HG03060 (cell line): ENCODE data around the gene SYNGR4.

ENCODE experiments used
- ATAC-seq: cut with Tn5 transposase; IDR thresholded peaks from one replicate; pipeline ENCODE4 v1.9.1; 2021; ENCODE audit warnings: low read depth, moderate number of reproducible peaks; ENCODE audit not compliant: unreplicated experiment

SYNGR4 gene

DNA sequence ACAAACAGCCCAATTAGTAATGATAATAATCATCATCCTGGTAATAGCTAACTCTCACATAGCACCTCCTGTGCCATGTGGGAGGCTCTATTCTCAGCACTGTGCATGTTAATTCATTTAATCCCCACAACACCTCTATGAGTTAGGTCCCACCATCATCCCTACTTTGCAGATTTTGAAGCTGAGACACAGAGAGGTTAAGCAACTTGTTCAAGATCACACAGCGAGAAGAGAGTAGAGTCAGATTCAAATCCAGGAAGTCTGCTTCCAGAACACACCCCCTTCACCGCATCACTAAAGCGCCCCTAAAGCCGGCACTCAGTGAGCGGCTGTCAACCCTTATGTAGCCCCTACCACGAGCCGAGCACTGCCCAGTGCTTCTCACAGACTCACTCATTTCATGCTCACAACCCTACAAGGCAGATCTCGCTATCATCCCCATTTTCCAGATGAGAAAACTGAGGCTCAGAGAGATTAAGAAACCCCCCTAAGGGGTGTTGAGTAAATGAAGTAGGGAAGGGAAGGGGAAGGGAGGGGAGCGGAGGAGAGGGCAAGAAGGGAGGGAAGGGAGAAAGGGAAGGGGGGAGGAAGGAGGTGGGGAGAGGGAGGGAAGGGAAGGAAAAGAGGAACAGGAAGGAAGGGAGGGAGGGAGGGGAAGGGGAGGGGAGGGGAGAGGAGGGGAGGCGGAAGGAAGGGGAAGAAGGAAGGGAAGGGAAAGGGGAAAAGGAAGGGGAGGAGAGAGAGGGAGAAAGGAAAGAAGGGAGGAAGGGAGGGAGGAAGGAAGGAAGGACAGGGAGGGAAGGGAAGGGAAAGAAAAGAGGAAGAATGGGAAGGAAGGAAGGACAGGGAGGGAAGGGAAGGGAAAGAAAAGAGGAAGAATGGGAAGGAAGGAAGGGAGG is 22.4 kb upstream of the SYNGR4 start:
- ATAC-seq = no peak

GRCh38 chr19:48342414-48342738 is 21.8 kb upstream of the SYNGR4 start:
- no peak for ATAC-seq

- ATAC-seq = no peak
These were observed 21.2 kb upstream of the SYNGR4 start for GRCh38 chr19:48342841-48343540.

DNA sequence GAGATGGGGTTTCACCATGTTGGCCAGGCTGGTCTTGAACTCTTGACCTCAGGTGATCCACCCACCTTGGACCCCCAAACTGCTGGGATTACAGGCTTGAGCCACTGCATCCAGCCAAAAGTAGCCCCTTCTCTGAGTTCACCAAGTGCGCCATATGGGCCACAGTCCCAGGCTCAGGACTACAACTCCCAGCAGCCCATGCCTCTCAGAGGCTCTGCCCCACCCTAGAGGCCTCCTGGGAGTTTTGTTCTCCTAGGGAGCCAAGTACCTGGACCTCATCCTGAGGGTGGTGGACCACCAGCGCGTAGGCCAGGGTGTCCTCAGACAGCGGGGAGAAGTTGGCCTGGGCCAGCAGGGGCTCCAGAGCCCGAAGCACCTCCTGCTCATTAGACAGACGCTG is 19.3 kb upstream of the SYNGR4 start:
- ATAC-seq = no peak

GRCh38 chr19:48346191-48346590 is 18.0 kb upstream of the SYNGR4 start:
- no peak for ATAC-seq

DNA sequence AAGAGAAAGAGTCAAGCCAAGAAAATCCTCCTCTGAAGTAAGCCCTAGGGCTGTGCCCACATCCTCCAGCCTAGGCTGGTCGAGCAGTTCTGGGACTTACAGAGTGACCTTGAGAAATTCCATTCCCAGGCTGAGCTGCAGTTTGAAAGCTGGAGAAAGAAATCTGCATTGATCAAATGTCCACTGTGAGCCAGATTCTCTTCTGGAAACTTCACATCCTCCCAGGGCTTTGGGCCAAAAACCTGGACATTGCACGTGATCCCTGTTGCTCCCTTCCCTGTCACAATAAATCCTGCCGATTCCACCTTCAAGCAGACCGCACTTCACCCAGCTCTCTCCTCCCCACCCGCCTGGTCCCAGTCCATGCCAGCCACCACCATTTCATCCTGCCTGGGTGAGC is 16.1 kb upstream of the SYNGR4 start:
- ATAC-seq = no peak

GRCh38 chr19:48348737-48349136 is 15.4 kb upstream of the SYNGR4 start:
- no peak for ATAC-seq

GRCh38 chr19:48350856-48351255 is 13.3 kb upstream of the SYNGR4 start:
- no peak for ATAC-seq

- ATAC-seq = no peak
These were observed 12.8 kb upstream of the SYNGR4 start for GRCh38 chr19:48351341-48351752.

GRCh38 chr19:48353677-48354076 is 10.5 kb upstream of the SYNGR4 start:
- no peak for ATAC-seq

GRCh38 chr19:48354332-48354992 is 9.7 kb upstream of the SYNGR4 start:
- ATAC-seq = no peak

GRCh38 chr19:48355365-48355954 is 8.7 kb upstream of the SYNGR4 start:
- ATAC-seq = no peak

GRCh38 chr19:48359123-48359522 is 5.0 kb upstream of the SYNGR4 start:
- no peak for ATAC-seq

DNA sequence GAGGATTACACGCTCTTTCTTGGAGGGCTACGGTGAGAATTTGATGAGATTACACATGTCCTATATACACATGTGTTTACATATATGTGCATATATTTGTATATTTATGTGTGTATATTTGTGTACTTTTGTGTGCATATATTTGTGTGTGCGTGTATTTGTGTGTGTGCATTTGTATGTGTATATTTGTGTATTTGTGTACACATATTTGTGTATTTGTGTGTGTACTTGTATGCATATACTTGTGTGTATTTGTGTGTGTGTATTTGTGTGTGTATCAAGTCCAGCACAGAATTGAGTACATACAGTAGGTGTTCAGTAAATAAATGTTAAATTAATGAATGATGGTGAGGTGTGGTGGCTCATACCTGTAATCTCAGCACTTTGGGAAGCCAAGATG is 2.3 kb upstream of the SYNGR4 start:
- no peak for ATAC-seq

DNA sequence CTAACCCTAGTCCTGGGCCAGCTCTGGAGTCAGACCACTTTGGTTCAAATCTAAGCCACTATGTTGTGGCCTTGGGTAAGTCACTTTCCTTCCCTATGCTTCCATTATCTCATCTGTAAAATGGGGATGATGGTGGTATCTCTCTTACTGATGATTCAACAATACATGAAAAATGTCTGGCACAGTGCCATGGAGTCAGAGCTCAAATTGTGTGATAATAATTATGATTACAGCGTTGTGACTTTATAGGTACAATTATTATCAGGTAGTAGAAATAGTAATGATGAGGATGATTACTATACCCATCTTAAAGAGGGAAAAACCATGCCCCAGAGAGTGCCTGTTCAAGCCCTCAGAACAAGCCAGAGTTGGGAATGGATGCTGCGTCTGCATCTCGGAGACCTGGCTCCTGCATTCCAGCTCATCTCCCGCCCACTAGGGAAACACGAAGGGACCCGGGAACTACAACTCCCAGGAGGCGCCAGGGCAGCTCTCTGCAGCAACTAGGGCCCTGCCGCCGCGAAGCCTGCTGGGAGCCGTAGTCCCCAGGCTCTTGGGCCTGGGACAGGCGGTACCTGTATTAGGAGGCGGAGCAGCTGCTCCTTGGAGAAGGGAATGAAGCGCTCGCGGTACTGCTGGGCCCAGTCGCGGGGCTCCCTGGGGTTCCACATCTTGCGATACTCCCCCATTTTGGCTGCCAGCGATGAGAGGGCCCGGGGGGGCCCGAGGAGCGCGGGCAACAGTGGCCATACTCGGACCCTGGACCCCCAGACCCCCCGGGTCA is 1.3 kb upstream of the SYNGR4 start:
- no peak for ATAC-seq

- ATAC-seq = no peak
These were observed 712 bp upstream of the SYNGR4 start for GRCh38 chr19:48363500-48363809.

DNA sequence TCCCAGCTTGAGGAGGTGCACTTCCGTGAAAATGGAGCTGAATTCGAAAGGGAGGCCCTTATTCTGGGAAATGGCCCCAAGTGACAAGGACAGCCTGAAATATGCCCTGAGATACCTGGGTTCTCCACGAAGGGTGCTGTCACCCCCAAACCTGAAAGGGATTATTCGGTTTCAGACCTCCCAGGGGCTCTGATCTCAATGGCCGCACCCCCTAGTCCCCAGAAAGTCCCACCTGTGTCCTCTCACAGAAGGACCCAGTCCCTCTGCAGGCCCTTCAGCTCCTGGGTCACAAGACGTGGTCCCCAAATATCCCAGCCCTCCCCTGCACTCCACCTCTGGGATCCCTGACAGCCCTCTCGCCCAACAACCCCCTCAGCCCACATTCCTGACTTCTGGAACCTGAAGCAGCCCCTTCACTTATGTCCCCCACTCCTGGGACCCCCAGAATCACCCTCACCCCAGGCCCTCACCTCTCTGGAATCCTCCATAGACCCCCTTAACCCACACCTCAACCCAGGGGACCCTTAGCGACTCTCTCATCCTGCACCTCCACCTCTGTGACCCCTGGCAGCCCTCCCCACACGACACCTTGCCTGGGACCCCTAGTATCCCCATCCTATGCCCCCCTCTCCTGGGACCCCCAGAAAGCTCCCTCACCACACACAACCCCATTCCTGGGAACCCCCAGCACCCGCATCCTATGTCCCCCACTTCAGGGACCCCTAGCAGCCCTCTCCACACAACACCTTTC is 606 bp downstream of the SYNGR4 start:
- ATAC-seq = no peak

- ATAC-seq = no peak
These were observed 1.4 kb downstream of the SYNGR4 start for GRCh38 chr19:48365602-48366001.

DNA sequence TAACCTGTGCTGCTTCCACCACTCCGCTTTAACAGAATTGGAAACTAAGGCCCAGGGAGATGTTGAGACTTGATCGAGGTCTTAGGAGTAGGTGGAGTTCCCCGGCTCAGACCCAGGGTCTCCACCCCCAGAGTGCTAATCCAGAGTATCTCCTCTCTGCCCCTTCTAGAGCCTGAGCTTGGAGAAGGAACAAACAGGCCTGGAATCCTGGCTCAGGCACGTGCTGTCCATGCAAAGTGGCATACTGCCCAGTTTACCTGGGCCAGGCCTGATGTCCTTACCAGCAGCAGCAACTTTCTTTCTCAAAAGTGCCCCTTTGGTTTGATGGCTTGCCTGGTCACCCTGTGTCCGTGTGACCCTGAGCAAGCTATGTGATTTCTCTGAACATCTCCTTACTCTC is 3.7 kb downstream of the SYNGR4 start:
- ATAC-seq = no peak

DNA sequence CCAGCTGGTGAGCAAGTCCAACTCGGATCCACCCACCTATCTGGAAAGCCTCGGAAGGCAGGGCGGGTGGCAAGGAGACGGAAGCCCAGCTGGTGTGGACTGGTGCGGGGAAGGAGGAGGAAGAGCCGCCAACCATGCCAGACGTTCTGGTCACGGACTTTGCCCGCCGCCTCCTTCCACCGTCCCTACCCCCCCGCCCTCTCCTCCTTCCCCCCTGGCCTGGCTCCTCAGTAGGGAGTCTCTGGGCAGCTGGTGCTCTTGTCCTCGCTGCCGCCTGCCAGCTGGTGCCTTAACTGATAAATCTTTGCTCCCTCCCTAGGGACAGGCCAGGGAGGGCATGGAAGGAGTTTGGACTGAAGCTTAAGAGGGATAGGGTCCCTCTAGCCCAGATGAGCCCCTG is 4.8 kb downstream of the SYNGR4 start:
- ATAC-seq = no peak
